Muscle layer of colon (tissue), 2 donors: Measurements from ENCODE around the gene EPHA7.

Experiments
- H3K27ac ChIP-seq: one replicate; pipeline ENCODE4 v1.7.0; 2013; ENCODE audit warnings: low read depth, mild to moderate bottlenecking, low read length, moderate library complexity
- H3K27me3 ChIP-seq, 2 donors: one replicate each; pipeline ENCODE4 v1.7.0; 2013; ENCODE audit warnings: low read length in 2 of 2, mild to moderate bottlenecking in 2 of 2; ENCODE audit not compliant: insufficient read depth in 2 of 2, control insufficient read depth in 1 of 2
- H3K36me3 ChIP-seq: one replicate; pipeline ENCODE4 v1.7.0; 2013; ENCODE audit warnings: mild to moderate bottlenecking, low read length; ENCODE audit not compliant: insufficient read depth
- H3K4me1 ChIP-seq: one replicate; pipeline ENCODE4 v1.7.0; 2013; ENCODE audit warnings: mild to moderate bottlenecking, low read length; ENCODE audit not compliant: insufficient read depth
- H3K4me3 ChIP-seq, 2 donors: one replicate each; pipeline ENCODE4 v1.7.0; 2013; ENCODE audit warnings: low read length in 2 of 2, low read depth in 1 of 2, mild to moderate bottlenecking in 1 of 2, moderate library complexity in 1 of 2
- H3K9ac ChIP-seq: one replicate; pipeline ENCODE4 v1.7.0; 2013; ENCODE audit warnings: low read length
- H3K9me3 ChIP-seq: one replicate; pipeline ENCODE4 v1.7.0; 2013; ENCODE audit warnings: mild to moderate bottlenecking, low read length
- donor health status: abdominal sarcoma.
- donor health status: Adenocarcinoma of cecum.

Gene EPHA7

DNA sequence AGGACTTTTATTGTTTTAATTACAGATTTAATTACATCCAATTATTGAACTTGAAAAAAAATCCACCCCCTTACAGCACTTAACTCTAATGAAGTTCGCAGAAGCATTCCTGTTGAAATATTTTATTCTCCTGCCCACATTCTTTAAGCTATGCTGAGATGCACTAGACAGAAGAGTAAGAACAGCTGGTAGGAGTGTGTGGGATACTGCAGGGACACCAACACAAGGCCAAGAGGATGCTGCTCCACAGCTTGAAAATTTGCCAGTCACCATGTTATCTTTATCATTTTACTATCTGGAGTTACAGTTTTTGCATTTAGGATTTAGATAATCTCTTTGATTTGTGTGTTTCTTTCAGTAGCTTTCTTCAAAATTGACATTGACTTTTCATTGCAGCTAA, 180.7 kb downstream of the EPHA7 start:
- no peaks in the 10 kb centered on the region for H3K9me3 ChIP-seq
- no peak overlapping the region for H3K4me3 ChIP-seq
- H3K27me3 ChIP-seq, result no peaks in the 10 kb centered on the region
- H3K36me3 ChIP-seq, result no peaks in the 10 kb centered on the region
- H3K4me1 ChIP-seq, result no peaks in the 10 kb centered on the region
- no peak overlapping the region for H3K9ac ChIP-seq
- no peak overlapping the region for H3K27ac ChIP-seq

DNA sequence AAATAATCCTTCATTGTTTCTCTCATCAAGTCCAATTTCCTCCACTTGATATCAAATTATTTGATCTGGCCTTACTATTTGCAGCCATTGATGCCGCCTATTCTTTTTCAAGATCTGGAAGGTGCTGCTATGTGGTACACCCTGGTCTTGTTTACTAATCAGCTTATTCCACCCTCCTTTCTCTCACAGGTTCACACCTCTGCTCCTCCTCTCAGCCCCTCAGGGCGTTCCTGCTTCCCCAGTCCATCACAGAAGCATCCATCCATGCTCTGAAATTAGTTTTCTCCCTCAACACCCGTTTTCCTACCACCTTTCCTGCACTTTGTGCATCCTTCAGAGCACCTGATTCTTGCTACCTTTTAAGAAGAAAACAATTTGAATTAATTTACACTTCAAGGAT, 183.6 kb downstream of the EPHA7 start:
- Histone ChIP-seq H3K4me1 (no peaks in the 10 kb centered on the region), H3K36me3 (no peaks in the 10 kb centered on the region), H3K9ac (no peak overlapping the region), H3K27me3 (no peaks in the 10 kb centered on the region), H3K27ac (no peak overlapping the region), H3K4me3 (no peak overlapping the region), H3K9me3 (no peaks in the 10 kb centered on the region)

DNA sequence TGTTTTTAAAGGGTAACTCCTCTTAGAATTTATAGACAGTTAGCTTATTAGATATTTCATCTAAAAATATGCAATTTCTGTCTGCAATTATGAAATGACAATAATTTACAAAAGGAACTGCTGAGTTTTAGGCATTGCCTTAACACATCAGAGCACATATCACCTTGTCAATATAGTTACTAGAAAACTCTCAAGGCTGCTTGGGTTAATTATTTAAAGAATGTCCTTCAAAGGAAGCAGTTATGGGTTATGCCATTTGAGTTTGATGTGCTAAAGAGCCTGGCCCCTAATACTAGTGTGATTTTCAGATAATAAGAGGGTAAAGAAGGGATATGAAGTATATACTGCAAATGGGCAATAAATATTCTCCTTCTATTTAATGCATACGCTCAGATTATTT, 192.5 kb downstream of the EPHA7 start:
- Histone ChIP-seq H3K4me3 (no peak overlapping the region), H3K36me3 (no peaks in the 10 kb centered on the region), H3K9me3 (no peaks in the 10 kb centered on the region), H3K27me3 (no peaks in the 10 kb centered on the region), H3K9ac (no peak overlapping the region), H3K27ac (no peak overlapping the region), H3K4me1 (no peaks in the 10 kb centered on the region)

DNA sequence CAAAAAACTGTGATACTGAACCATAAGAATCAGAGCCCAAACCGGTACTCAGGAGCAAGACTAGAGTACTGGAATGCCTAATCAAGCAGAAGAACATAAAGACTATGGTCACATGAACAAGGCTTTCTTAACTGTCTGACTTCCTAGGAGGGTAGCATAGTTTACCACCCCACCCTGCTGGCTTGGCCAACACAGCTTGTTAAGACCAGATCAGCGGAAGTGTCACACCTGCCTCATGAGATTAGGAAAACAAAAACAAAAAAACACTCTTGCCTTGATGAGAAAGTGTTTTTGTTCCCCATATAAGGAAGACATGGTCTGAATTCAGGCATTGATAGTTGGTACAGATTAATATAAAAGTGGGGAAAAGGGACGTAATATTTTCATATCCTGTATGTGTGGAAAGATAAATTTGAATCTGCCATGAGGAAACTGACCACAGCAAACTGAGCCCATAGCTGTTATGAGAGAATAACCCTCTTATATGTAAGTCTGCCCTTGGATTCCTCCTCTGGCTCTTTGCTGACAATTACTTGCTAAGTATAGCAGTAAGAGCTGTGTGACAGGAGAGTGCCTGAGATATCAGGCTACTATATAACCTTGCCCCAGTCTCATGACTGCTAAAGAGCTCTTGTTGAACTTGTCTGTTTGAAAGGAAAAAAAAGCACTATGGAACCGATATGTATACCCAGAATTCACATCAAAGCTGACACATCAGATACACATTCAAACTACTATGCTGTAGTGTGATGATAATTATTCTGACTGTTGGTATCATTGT, 197.1 kb downstream of the EPHA7 start:
- Histone ChIP-seq H3K4me3 (no peak overlapping the region), H3K9me3 (no peaks in the 10 kb centered on the region), H3K36me3 (no peaks in the 10 kb centered on the region), H3K9ac (no peak overlapping the region), H3K27ac (no peak overlapping the region), H3K4me1 (no peaks in the 10 kb centered on the region), H3K27me3 (no peaks in the 10 kb centered on the region)

DNA sequence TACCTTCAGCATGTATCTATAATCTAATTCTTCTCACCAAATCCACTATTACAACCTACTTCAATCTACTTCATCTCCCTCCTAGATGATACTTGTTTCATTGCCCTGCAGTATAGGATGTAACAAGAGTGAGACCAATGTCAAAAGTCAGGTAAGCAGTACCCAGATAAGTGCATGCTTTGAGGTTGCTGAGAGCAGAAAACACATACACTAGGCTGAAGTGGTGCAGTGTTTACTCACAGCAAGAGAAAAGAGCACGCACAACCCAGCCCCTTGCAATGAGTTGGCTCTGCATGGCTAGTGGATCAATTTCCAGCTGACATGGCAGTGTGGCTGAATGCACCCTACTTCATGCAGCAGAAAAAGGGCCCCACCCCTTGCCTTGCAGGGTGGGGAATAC, 199.9 kb downstream of the EPHA7 start:
- Histone ChIP-seq H3K9me3 (no peaks in the 10 kb centered on the region), H3K27me3 (no peaks in the 10 kb centered on the region), H3K9ac (no peak overlapping the region), H3K36me3 (no peaks in the 10 kb centered on the region), H3K4me3 (no peak overlapping the region), H3K27ac (no peak overlapping the region), H3K4me1 (no peaks in the 10 kb centered on the region)

DNA sequence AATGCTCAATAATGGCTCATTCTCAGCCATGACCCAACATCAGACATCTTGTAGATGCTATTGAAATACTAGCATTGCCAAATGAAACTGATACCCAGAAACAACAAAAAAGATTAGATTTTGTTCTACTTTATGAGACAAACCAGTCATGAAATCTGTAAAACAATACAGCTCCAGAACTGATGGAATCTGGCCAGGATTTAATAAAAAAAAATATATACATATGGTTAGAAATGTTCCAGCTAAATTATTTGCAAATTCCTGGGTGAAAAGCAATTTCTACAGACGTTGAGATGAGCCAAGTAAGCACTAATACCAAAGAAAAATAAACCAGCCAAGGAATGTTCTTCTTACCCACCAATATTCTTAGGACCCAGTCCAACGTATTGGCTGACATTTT, 201.3 kb downstream of the EPHA7 start:
- Histone ChIP-seq H3K9ac (no peak overlapping the region), H3K9me3 (no peaks in the 10 kb centered on the region), H3K4me1 (no peaks in the 10 kb centered on the region), H3K36me3 (no peaks in the 10 kb centered on the region), H3K4me3 (no peak overlapping the region), H3K27ac (no peak overlapping the region), H3K27me3 (no peaks in the 10 kb centered on the region)

DNA sequence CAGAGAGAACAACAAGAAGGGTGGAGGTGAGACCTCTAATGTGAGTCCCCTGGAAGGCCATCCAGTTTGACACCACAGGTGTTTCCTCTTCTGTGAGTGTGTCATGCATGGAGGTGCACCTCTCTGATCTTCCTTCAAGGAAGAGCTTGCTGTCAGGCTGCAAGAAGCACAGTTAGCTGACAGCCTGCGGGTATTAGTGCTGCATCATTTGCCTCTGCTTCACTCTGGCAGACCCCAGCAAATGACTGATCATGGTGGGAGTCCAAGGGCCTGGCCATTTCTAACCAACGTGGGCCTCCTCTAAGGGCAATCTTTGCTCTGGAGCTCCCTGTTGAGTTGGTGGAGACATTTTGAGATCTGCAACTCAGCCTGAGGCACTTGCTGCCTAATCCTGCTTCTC, 206.3 kb downstream of the EPHA7 start:
- no peak overlapping the region for H3K27ac ChIP-seq
- no peak overlapping the region for H3K4me3 ChIP-seq
- no peaks in the 10 kb centered on the region for H3K9me3 ChIP-seq
- no peaks in the 10 kb centered on the region for H3K36me3 ChIP-seq
- H3K4me1 ChIP-seq, result no peaks in the 10 kb centered on the region
- H3K27me3 ChIP-seq, result no peaks in the 10 kb centered on the region
- no peak overlapping the region for H3K9ac ChIP-seq

DNA sequence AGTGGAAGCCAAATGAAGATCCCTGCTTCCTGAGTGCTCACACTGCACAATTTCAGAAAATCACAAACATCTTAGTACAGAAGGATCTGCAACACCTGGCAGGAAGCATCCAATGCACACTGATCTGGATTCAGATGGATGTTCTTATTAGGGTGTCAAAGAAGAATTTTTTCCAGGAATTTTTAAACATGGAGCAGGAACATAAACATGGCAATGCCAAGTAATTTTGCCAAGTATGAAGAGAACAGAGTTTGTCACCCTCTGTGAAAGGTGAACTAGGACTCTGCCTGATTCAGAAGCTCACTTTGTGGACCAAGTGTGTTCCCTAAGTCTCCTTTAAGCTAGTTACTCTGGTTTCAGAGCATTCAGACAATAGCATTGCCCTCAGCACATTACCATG, 208.5 kb downstream of the EPHA7 start:
- Histone ChIP-seq H3K4me1 (no peaks in the 10 kb centered on the region), H3K4me3 (no peak overlapping the region), H3K36me3 (no peaks in the 10 kb centered on the region), H3K27me3 (no peaks in the 10 kb centered on the region), H3K9ac (no peak overlapping the region), H3K9me3 (no peaks in the 10 kb centered on the region), H3K27ac (no peak overlapping the region)

DNA sequence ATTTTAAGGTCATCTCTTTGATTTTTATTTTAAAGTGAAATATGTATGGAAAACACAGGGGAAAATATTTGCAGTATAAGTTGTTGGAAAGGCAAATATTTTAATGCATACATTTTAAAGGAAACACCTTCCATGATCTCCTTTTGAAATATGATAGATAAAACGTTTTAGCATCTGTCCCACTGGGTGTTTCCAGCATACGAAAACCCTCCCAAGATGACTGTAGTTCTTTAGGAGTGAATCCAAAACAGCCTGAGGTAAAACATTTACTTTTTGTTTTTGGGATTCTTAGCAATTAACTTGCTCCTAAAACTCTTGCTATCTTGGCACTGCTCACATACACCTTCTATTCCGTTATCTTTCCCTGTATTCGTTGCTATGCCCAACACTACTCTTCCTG, 210.0 kb downstream of the EPHA7 start:
- H3K9me3 ChIP-seq, result no peaks in the 10 kb centered on the region
- H3K9ac ChIP-seq, result no peak overlapping the region
- H3K36me3 ChIP-seq, result no peaks in the 10 kb centered on the region
- no peak overlapping the region for H3K4me3 ChIP-seq
- H3K4me1 ChIP-seq, result no peaks in the 10 kb centered on the region
- H3K27ac ChIP-seq, result no peak overlapping the region
- no peaks in the 10 kb centered on the region for H3K27me3 ChIP-seq

DNA sequence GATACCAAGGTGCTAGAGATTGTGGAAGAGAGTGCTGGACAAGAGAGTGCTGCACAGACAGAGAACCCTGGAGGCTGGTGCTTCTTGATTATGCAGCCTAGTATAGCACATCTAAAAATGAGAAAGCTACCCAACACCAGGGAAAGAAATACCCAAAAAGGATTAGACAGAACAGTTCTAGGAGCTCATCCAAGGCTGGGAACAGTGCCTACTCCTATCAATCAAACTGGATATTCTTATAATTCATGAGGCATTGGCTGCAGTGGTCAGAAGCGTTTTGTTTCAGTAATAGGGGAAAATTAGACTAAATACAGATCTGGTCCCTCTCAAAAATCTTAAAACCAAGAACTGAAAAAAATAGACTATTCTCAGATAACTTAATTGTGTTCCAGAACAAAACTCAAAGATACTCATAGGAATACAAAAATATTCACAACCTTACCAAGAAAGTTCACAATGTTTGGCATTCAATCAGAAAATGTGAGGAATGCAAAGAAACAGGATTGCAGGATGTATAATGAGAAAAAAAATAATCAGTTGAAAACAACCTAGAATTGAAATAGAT, 222.9 kb downstream of the EPHA7 start:
- Histone ChIP-seq H3K9ac (no peak overlapping the region), H3K27ac (no peak overlapping the region), H3K27me3 (no peaks in the 10 kb centered on the region), H3K36me3 (no peaks in the 10 kb centered on the region), H3K4me1 (no peaks in the 10 kb centered on the region), H3K4me3 (no peak overlapping the region), H3K9me3 (no peaks in the 10 kb centered on the region)

DNA sequence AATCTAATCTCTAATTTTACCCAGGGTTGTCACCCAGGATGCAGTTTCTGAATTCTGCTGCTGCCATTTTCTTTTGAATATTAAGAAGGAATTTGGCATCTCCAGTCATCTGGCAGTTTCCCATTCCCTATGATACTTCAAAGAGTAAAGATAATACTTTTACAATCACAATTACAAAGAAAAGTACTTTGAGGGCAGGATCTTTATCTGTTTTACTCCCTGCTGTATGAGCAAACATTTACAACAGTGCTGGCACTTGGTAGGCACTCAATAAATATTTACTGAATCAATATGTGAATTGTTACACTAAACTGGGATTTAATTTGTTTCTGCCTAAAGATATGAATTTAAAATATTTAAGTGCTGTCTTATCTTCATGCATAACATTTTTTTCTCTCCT, 224.9 kb downstream of the EPHA7 start:
- Histone ChIP-seq H3K9me3 (no peaks in the 10 kb centered on the region), H3K9ac (no peak overlapping the region), H3K27me3 (no peaks in the 10 kb centered on the region), H3K4me3 (no peak overlapping the region), H3K36me3 (no peaks in the 10 kb centered on the region), H3K4me1 (no peaks in the 10 kb centered on the region), H3K27ac (no peak overlapping the region)

DNA sequence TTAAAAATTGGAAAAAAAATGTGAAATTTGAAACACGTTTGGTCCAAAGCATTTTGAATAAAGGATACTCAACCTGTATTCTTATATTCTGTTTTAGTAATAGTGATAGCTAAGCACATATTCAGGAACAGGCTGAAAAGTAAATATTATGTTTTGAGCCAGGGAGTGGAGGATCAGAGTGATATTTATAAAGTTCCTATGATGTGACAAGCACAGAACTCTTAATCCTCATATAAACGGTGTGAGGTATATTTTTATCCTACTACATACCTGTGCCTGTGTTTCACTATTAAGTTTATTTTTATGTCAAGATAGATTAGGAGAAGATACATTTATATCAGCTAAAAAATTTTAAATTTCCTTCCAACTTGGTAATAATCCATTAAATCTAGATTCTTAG, 225.5 kb downstream of the EPHA7 start:
- Histone ChIP-seq H3K4me1 (no peaks in the 10 kb centered on the region), H3K27me3 (no peaks in the 10 kb centered on the region), H3K9me3 (no peaks in the 10 kb centered on the region), H3K27ac (no peak overlapping the region), H3K4me3 (no peak overlapping the region), H3K36me3 (no peaks in the 10 kb centered on the region), H3K9ac (no peak overlapping the region)
